Activated CD8-positive, alpha-beta T cell treated with anti-CD3 and anti-CD28 coated beads for 36 hours (primary cell): ENCODE results near the gene PDLIM3. TPM values are rescaled to one million over a fixed set of nuclear protein-coding genes. Genes with fewer than 3 reads are reported as not detected.

ENCODE experiments used
- ATAC-seq: fragments of 200-7000 bp; cut with Tn5 transposase; one replicate; pipeline ENCODE4 v1.10.0; 2021; ENCODE audit warnings: mild to moderate bottlenecking, moderate library complexity
- CTCF ChIA-PET: fragments of 350-600 bp; sonication (Branson Sonifier 250); formaldehyde crosslinking; loops from one replicate; lab custom pipeline; 2021; ENCODE audit warnings: antibody characterized with exemption; lab: Charles Lee
- POLR2A ChIA-PET: fragments of 350-600 bp; sonication (Branson Sonifier 250); formaldehyde crosslinking; loops from one replicate; lab custom pipeline; 2021; ENCODE audit warnings: antibody characterized with exemption; lab: Charles Lee
- DNase-seq: peaks from one replicate; pipeline ENCODE4 v3.0.0-alpha.2; 2020
- H3K27ac Mint-ChIP-seq: one replicate; pipeline ENCODE4 v1.8.0; 2021; ENCODE audit warnings: mild to moderate bottlenecking, mixed read lengths
- H3K27me3 Mint-ChIP-seq: one replicate; pipeline ENCODE4 v1.8.0; 2021; ENCODE audit warnings: mixed read lengths
- H3K36me3 Mint-ChIP-seq: one replicate; pipeline ENCODE4 v1.8.0; 2021; ENCODE audit warnings: low read depth, mixed read lengths
- H3K4me1 Mint-ChIP-seq: one replicate; pipeline ENCODE4 v1.8.0; 2021; ENCODE audit warnings: low read depth, mixed read lengths
- H3K4me3 Mint-ChIP-seq: one replicate; pipeline ENCODE4 v1.8.0; 2021; ENCODE audit warnings: mild to moderate bottlenecking, moderate library complexity, mixed read lengths
- H3K9me3 Mint-ChIP-seq: one replicate; pipeline ENCODE4 v1.8.0; 2021; ENCODE audit warnings: mixed read lengths
- intact Hi-C: fragments of 100-400 bp; cut with micrococcal nuclease; formaldehyde crosslinking; loops from one replicate; pipeline ENCODE4 v1.10.0; 2022
- total RNA-seq, 2 experiments: library from RNA; stranded (reverse); gene quantifications; one replicate each; pipeline ENCODE4 v1.2.3, GENCODE V29; 2021
- TF ChIP-seq, protein P1 (sequence below): fragments of 200-600 bp; IDR thresholded peaks from one replicate; pipeline ENCODE4 v1.8.0; 2022; ENCODE audit warnings: antibody characterized with exemption, mild to moderate bottlenecking

Gene PDLIM3
- total RNA-seq, 2 experiments from 2014 or later, result not detected

DNA sequence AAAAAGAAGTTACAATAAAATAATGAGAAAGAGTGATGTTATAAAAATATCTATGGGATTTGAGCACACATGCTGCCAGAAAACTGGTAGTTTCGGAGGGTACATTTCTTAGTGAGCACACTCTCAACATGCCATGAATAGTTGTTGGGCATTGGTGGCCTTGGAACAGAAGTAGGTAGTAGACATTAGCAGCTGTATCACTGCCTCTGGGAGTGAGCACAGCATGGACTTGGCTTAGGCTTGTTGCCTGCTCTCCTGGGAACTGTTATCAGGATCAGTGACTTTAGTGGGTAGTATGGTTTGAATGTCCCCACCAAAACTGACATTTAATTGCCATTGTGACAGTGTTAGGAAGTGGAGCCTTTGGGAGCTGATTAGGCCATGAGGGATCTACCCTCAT lies 13.3 kb upstream of the PDLIM3 start:
- TF ChIP-seq, protein P1, sequence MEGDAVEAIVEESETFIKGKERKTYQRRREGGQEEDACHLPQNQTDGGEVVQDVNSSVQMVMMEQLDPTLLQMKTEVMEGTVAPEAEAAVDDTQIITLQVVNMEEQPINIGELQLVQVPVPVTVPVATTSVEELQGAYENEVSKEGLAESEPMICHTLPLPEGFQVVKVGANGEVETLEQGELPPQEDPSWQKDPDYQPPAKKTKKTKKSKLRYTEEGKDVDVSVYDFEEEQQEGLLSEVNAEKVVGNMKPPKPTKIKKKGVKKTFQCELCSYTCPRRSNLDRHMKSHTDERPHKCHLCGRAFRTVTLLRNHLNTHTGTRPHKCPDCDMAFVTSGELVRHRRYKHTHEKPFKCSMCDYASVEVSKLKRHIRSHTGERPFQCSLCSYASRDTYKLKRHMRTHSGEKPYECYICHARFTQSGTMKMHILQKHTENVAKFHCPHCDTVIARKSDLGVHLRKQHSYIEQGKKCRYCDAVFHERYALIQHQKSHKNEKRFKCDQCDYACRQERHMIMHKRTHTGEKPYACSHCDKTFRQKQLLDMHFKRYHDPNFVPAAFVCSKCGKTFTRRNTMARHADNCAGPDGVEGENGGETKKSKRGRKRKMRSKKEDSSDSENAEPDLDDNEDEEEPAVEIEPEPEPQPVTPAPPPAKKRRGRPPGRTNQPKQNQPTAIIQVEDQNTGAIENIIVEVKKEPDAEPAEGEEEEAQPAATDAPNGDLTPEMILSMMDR, result no peak
- Mint-ChIP-seq H3K27me3 (peaks cover 2% of the 10 kb centered on the region), H3K4me1 (no peaks in the 10 kb centered on the region), H3K4me3 (no peak overlapping the region), H3K27ac (no peak overlapping the region), H3K36me3 (no peaks in the 10 kb centered on the region), H3K9me3 (no peaks in the 10 kb centered on the region)
- DNase-seq (no peak), ATAC-seq (no peak)
- ChIA-PET POLR2A (no interaction called here), CTCF (no interaction called here)
- intact Hi-C loops, result no loop called here

DNA sequence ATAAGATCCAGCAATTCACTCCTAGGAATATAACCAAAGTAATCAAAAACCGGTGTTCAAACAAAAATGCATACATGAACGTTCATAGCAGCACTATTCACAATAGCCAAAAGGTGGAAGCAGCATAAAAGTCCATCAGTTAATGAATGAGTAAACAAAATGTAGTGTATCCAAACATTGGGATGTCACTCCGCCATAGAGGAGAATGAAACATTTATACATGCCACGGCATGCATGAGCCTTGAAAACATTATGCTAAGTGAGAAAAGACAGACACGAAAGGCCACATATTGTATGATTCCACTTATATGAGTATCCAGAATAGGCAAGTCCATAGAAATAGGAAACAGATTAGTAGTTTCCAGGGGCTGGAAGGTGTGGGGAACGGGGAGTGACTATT lies 11.0 kb upstream of the PDLIM3 start:
- no peak for ATAC-seq
- Mint-ChIP-seq H3K36me3 (no peaks in the 10 kb centered on the region), H3K9me3 (no peaks in the 10 kb centered on the region), H3K27ac (no peak overlapping the region), H3K4me3 (no peak overlapping the region), H3K4me1 (no peaks in the 10 kb centered on the region), H3K27me3 (peaks cover 6% of the 10 kb centered on the region)
- TF ChIP-seq, protein P1, result no peak
- no peak for DNase-seq
- POLR2A ChIA-PET, result no interaction called here
- CTCF ChIA-PET, result no interaction called here
- intact Hi-C loops, result no loop called here

DNA sequence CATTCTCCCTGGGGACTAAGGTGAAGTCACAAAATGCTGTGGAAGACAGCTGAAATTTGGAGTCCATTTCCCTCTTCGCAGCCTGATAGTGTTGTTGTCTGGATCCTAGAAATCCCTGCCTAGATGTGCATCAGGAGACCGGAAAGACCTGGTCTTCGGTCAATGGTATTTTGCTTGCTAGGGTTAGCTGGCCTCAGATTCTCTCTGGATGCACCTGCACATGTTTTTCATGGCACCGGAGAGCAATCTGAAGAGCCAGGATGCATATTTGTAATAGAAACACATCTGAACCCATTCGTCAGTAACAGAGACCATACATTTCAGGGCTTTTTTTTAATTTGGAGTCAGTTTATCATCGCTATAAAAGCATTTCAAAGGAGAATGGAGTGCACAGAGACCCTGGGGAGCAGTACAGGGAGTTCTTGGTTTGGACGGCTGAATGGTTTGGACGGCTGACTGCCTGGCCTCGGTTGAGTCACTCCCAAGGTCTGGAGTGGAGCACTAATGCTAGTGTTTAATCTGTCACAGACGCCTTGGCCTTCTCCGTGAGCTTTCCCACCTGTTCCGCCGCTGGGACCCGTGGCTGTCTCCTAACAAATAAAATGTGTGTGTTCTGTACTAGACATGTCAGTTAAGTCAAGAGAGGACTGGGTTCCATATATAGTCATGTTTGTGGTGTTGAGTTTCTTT lies 7.5 kb upstream of the PDLIM3 start:
- DNase-seq, result no peak
- H3K4me3 Mint-ChIP-seq, result no peak overlapping the region
- ChIA-PET POLR2A (no interaction called here), CTCF (no interaction called here)
- intact Hi-C loops, result no loop called here
- H3K4me1 Mint-ChIP-seq, result no peaks in the 10 kb centered on the region
- no peaks in the 10 kb centered on the region for H3K9me3 Mint-ChIP-seq
- H3K27me3 Mint-ChIP-seq, result peaks cover 10% of the 10 kb centered on the region
- no peak for ATAC-seq
- TF ChIP-seq, protein P1, result no peak
- no peaks in the 10 kb centered on the region for H3K36me3 Mint-ChIP-seq
- H3K27ac Mint-ChIP-seq, result no peak overlapping the region

DNA sequence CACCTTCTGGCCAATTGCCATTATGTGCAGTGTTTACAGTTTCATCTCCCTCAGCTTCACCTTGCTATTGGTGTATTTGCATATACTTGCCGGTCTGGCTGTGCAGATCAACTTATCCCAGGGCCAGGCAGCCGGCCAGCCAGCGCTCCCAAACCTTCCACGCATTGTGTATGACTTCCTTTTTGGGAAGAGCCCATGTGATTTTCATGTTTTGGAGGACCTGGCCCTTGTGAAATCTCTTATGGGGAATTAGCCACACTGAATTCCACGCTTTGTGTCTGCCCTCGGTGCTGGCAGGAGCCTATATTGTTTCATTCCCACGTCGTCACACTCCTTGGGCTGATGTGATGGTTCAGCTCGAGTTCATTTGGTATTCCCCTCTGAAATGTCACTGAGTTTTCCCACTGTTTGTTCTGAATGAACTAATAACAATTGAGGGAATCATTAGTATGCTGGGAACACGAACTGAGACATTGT lies 6.0 kb upstream of the PDLIM3 start:
- Mint-ChIP-seq H3K9me3 (no peaks in the 10 kb centered on the region), H3K4me1 (no peaks in the 10 kb centered on the region), H3K27ac (no peak overlapping the region), H3K27me3 (peaks cover 17% of the 10 kb centered on the region), H3K36me3 (no peaks in the 10 kb centered on the region), H3K4me3 (no peak overlapping the region)
- TF ChIP-seq, protein P1, result no peak
- intact Hi-C loops, result no loop called here
- ChIA-PET POLR2A (no interaction called here), CTCF (no interaction called here)
- ATAC-seq (no peak), DNase-seq (no peak)

DNA sequence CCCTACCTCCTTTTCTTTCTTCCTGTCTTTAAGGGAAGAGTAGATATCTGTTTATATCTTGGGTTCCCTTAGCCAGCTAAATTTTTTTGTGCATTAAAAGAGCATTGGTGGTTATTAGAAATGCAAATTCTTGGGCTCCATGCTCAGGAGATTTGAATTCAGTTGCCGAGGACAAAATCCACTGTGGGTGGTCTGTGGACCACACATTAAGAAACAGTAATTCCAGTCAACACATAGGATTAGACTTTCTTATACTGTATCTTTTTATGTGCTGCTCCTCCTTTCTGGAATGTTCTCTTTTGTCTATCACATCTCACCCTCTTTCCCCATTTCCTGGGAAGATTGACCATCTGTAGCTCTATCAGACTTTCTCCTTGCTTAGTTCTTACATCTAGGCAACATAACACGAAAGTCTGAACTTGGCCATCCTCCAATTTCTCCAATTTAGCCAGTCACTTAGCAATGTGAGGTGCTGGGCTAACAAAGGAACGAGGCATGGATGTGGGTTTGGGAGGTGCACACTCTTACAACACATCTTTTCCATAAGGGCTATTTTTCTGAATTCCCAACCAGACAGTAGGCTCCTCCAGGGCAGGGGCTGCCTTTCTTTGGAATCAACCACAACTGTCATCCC lies 5.3 kb upstream of the PDLIM3 start:
- no peak overlapping the region for H3K4me3 Mint-ChIP-seq
- CTCF ChIA-PET, result no interaction called here
- no peaks in the 10 kb centered on the region for H3K36me3 Mint-ChIP-seq
- POLR2A ChIA-PET, result no interaction called here
- no peak overlapping the region for H3K27ac Mint-ChIP-seq
- TF ChIP-seq, protein P1, result no peak
- DNase-seq (no peak), ATAC-seq (no peak)
- no peaks in the 10 kb centered on the region for H3K4me1 Mint-ChIP-seq
- no peaks in the 10 kb centered on the region for H3K9me3 Mint-ChIP-seq
- intact Hi-C loops, result no loop called here
- peaks cover 22% of the 10 kb centered on the region for H3K27me3 Mint-ChIP-seq
